Central memory CD8-positive, alpha-beta T cell (primary cell): ENCODE data around the gene TWSG1.

ENCODE experiments used
- ATAC-seq: fragments of 150-1000 bp; cut with Tn5 transposase; replicated peaks from 2 replicates; pipeline ENCODE4 v1.10.0; 2022; ENCODE audit warnings: mild to moderate bottlenecking, moderate FRiP score, moderate number of reproducible peaks; ENCODE audit not compliant: poor library complexity, severe bottlenecking; ENCODE audit errors: extremely low read depth
- DNase-seq, 2 donors: peaks; one replicate each; pipeline ENCODE4 v3.0.0; 2021; ENCODE audit warnings: low spot score in 2 of 2
- H3K27ac Mint-ChIP-seq: one replicate; pipeline ENCODE4 v1.8.0; 2022; ENCODE audit warnings: low read depth, mild to moderate bottlenecking, moderate library complexity, mixed read lengths
- H3K27me3 Mint-ChIP-seq: one replicate; pipeline ENCODE4 v1.8.0; 2022; ENCODE audit warnings: mixed read lengths
- H3K36me3 Mint-ChIP-seq: one replicate; pipeline ENCODE4 v1.8.0; 2022; ENCODE audit warnings: mild to moderate bottlenecking, moderate library complexity, mixed read lengths; ENCODE audit not compliant: insufficient read depth
- H3K4me1 Mint-ChIP-seq: one replicate; pipeline ENCODE4 v1.8.0; 2022; ENCODE audit warnings: mixed read lengths
- H3K4me3 Mint-ChIP-seq: one replicate; pipeline ENCODE4 v1.8.0; 2022; ENCODE audit warnings: mild to moderate bottlenecking, moderate library complexity, mixed read lengths
- H3K9me3 Mint-ChIP-seq: one replicate; pipeline ENCODE4 v1.8.0; 2022; ENCODE audit warnings: mixed read lengths

TWSG1 gene

DNA sequence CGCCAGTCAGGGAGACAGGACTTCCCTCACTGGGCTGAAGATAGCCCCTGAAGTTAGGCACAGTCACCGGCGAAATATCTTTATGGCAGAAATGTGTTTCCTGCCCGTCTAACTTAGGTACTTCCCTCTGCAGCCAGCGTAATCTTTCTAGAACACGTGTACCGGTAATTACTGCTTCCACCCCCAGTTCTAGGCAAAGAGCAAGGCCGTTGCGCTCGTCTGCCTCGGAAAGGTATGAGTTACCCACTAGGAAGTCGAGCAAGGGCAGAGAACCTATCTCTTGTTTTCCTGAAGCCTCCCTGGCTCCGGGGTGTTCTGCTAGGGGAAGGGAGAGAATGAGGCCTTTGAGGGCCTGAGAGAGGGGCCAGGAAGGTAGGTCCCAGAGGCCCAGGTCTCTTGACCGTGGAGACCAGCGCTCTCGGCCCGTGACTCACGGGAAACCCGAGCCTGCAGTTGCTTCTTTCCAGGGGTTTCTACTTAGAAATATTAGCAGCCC, 70.0 kb downstream of the TWSG1 start:
- Mint-ChIP-seq H3K4me1 (no peaks in the 10 kb centered on the region), H3K4me3 (no peak overlapping the region), H3K27me3 (no peaks in the 10 kb centered on the region), H3K36me3 (no peaks in the 10 kb centered on the region), H3K9me3 (no peaks in the 10 kb centered on the region), H3K27ac (no peak overlapping the region)
- ATAC-seq = no peak
- DNase-seq = no peak

DNA sequence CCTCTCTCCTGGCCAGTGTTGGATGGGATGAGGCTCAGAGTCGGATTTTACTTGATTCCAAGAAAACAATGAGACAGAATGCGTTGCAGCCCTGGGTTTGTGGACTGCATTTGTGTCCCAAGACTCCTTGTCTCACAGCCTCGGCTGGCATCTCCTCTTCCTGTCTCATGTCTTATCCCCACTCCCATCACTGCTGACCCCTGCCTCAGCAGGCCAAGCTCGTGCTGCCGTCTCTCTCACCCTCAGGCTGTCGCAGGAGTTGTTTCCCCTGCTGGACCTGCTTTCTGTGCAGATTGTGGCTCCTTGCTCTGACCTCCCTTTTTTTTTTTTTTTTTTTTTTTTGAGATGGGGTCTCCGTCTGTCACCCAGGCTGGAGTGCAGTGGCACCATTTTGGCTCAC, 70.6 kb downstream of the TWSG1 start:
- no peak for ATAC-seq
- Mint-ChIP-seq H3K27ac (no peak overlapping the region), H3K4me3 (no peak overlapping the region), H3K36me3 (no peaks in the 10 kb centered on the region), H3K27me3 (peaks cover 3% of the 10 kb centered on the region), H3K9me3 (no peaks in the 10 kb centered on the region), H3K4me1 (no peaks in the 10 kb centered on the region)
- DNase-seq = no peak

DNA sequence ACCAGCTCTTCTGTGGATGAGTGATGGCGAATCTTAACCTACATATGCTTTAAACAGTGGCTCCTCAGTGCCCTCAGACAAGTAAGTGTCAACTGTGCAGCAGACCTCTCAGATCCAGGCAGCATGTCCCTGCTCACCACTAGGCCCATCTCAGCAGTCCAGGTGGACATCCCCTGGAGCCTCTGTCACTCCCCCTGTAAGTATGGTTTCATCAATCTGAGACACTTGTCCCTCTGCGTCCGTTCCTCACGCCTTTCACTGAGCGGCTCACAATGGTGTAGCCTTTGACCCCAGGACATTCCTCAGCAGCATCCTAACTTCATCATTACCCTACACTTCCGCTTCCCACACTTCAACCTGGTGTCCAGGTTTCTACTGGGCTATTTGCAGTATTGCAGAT, 71.4 kb downstream of the TWSG1 start:
- Mint-ChIP-seq H3K4me3 (no peak overlapping the region), H3K27me3 (peaks cover 9% of the 10 kb centered on the region), H3K36me3 (no peaks in the 10 kb centered on the region), H3K27ac (no peak overlapping the region), H3K4me1 (no peaks in the 10 kb centered on the region), H3K9me3 (no peaks in the 10 kb centered on the region)
- ATAC-seq (no peak), DNase-seq (no peak)

DNA sequence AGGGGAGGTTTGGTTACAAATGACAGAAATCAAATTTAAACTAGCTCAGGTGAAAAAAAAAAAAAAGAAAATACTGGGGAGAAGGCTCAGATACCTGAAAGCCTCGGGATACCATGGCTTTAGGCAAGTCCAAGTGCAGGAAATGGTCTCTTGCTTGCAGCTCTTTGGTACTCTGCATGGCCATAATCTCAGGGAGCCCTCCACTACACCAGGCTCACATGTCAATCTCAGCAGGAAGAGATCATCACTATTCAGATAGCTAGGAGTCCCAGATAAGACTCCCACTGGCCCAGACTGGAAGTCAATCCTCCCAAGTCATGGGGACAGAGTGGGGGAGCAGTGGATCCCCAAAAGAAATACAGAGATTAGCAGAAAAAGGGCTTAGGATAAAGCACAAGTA, 75.9 kb downstream of the TWSG1 start:
- DNase-seq (no peak), ATAC-seq (no peak)
- Mint-ChIP-seq H3K27me3 (peaks cover 28% of the 10 kb centered on the region), H3K4me3 (no peak overlapping the region), H3K27ac (no peak overlapping the region), H3K36me3 (no peaks in the 10 kb centered on the region), H3K4me1 (no peaks in the 10 kb centered on the region), H3K9me3 (no peaks in the 10 kb centered on the region)

DNA sequence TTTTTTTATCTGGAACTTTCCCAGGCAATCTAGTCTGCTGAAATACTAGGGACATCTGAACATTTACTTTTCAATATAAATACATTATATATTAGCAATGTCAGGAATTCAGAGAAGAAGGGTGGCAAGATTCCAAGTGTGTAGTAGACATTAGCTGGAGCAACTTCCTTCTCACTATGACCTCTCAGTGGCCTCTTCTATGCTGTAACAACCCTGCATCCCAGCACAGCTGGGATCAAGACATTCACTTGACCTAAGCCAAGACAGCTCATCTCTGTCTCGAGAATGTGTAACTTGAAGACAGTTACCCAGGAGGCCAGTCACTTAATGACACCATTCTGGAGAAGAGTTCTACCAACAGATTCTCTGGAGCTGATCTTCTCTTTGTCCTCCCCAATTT, 79.0 kb downstream of the TWSG1 start:
- Mint-ChIP-seq H3K27me3 (peaks cover 31% of the 10 kb centered on the region), H3K4me3 (no peak overlapping the region), H3K27ac (no peak overlapping the region), H3K4me1 (no peaks in the 10 kb centered on the region), H3K9me3 (no peaks in the 10 kb centered on the region), H3K36me3 (no peaks in the 10 kb centered on the region)
- no peak for ATAC-seq
- DNase-seq = no peak

DNA sequence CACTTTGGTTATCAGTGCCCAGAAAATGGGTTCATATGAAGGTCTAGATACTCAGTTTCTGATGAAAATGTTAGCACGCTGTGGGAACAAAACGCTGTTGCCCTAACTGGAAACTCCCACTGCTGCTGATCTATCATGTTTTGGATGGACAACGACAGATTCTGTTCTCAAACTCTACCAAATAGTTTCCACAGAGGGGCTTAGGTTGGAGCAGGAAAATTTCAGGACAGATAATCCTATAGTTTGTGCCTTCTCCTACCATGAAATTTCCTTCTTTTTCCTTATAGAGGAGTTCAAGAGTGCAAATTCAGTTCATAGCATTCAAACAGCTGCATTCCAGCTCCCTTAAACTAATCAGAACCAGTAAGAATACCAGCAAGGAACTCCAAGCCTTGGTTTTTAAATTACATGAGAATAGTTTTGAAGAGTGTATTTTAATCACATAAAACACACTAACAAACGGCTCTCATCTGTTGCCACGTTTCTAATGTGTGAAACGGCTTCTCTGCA, 82.0 kb downstream of the TWSG1 start:
- DNase-seq (no peak), ATAC-seq (no peak)
- H3K27me3 Mint-ChIP-seq = peaks cover 22% of the 10 kb centered on the region
- H3K9me3 Mint-ChIP-seq = no peaks in the 10 kb centered on the region
- H3K4me1 Mint-ChIP-seq = no peaks in the 10 kb centered on the region
- H3K4me3 Mint-ChIP-seq = no peak overlapping the region
- no peaks in the 10 kb centered on the region for H3K36me3 Mint-ChIP-seq
- H3K27ac Mint-ChIP-seq = no peak overlapping the region

DNA sequence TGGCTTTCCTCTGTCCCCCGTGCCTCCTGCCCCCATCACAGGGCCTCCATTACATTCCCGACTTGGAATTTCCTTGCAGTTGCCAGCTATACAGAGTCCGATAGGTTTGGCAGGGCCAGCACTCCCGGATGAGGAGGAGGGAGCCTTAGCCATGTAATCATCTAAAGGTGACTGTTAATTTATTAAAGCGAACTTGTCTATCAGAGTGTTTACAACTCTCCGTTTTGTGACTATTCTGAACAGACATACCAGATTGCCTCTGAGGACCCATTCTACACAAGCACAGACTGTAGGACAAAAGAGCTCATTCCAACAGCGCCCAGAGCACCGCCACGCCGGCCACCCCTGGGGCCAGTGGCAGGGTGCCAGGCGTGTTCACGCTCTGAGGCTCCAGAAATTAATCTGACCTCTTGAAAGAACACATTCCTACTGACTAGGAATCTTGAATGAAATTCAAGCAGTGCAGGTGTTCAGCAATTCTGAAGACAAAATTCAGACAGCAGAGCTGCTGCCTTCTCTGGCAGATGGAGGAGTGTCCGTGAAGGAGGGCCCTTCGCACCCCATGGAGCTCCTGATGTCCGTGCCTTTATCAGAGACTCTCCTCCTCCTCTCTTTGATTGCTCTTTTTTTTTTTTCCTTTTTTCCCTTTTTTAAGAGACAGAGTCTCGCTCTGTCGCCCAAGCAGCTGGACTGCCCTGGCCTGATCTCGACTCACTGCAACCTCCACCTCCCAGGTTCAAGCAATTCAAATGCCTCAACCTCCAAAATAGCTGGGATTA, 82.7 kb downstream of the TWSG1 start:
- H3K27ac Mint-ChIP-seq = no peak overlapping the region
- no peaks in the 10 kb centered on the region for H3K9me3 Mint-ChIP-seq
- H3K27me3 Mint-ChIP-seq = peaks cover 17% of the 10 kb centered on the region
- no peaks in the 10 kb centered on the region for H3K36me3 Mint-ChIP-seq
- ATAC-seq (no peak), DNase-seq (no peak)
- no peaks in the 10 kb centered on the region for H3K4me1 Mint-ChIP-seq
- H3K4me3 Mint-ChIP-seq = no peak overlapping the region

DNA sequence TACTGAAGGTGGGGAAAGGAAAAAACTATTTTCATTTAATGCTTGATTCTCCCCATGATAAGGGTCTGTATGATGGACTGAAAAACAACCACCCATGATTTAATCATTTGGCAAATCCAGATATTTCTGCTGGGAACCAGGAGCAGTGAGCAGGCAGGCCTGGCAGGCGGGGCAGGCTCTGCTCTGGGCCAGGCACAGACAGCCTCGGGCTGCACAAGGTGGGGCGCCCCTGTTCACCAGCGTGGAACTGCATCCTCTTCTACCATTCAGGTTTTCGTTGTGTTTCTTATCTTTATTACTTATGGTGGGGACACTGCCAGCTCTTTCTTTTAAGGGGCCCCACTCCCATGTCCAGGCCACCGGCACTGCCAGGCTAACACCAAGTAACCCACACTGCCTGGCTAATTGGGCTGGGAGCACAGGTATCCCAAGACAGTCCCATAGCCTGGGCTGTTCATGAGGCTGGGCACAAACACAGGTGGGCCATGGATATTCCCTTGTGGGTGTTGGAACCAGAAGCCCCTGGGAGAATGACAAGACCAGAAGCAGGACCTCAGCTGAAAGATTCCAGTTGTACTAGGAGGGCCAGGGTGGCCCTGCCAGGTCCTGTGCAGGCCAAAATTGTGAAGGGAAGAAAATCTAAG, 83.6 kb downstream of the TWSG1 start:
- H3K4me1 Mint-ChIP-seq = no peaks in the 10 kb centered on the region
- H3K4me3 Mint-ChIP-seq = no peak overlapping the region
- DNase-seq (no peak), ATAC-seq (no peak)
- no peak overlapping the region for H3K27ac Mint-ChIP-seq
- no peaks in the 10 kb centered on the region for H3K36me3 Mint-ChIP-seq
- H3K9me3 Mint-ChIP-seq = no peaks in the 10 kb centered on the region
- peaks cover 10% of the 10 kb centered on the region for H3K27me3 Mint-ChIP-seq

DNA sequence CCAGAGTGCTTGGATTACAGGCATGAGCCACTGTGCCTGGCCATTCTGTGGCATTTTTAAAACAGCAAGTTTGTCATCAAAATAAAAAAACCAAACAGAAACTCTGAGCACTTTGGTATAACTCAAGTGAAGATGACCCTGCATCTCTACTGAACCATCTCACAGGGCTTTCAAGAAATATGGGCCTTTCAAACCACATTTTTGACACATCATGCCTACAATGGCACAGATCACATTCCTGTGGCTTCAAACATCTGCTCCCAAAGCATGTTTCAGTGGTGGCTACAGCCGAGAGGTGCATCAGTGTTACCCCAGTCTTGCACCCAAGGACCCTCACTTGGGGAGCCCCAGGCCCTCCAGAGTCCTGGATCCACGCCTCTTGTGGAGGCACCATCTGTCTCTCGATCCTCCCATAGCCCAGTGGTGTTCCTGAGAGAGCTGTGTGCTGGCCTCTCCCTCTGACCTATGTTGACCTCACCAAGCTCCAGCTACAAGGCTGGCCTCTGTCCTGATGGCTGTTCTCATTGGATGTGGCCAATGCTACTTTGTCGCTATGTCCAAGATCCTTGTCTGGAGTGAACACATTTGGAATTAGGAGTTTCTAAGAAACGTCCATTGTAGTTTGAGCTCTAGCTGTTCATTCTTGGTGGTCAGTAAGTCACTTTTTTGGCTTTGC, 85.5 kb downstream of the TWSG1 start:
- H3K4me1 Mint-ChIP-seq = no peaks in the 10 kb centered on the region
- ATAC-seq = no peak
- no peaks in the 10 kb centered on the region for H3K36me3 Mint-ChIP-seq
- H3K27me3 Mint-ChIP-seq = peaks cover 7% of the 10 kb centered on the region
- H3K4me3 Mint-ChIP-seq = no peak overlapping the region
- no peak overlapping the region for H3K27ac Mint-ChIP-seq
- DNase-seq = no peak
- no peaks in the 10 kb centered on the region for H3K9me3 Mint-ChIP-seq

DNA sequence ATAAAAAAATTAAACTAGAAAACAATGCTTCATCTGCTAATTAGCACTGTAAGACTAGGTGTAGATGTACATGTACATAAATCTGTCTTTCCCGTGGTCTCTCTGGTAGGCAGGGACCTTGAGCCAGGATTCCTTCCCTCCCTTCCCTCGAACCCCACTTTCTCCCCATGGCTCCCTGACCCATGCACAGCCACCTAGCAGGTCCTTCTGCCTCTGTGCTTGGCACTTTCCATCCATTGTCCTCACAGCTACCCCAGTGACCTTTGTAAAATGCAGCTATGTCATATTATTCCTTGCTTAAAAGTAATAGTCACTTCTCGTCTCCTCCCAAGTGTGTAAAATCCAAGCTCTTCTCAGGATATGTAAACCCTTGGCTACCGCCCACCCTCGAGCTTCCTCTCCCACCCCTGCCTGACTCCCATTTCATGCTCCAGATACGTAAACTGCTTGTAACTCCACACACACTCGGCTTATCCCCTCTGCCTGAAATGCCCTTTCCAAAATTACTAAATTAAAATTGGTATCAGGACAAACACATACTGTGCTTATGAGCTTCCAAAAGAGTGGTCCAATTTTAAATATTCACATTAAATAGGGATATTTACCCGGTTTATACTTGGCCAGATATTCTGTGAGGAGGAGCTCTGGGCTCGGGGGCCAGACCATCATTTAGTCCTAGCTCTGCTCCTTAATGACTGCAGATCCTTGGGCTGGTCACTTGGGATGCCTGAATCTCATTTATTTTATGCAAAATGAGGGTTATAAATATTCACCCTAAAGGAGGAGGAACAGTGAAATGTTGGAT, 86.7 kb downstream of the TWSG1 start:
- Mint-ChIP-seq H3K27me3 (no peaks in the 10 kb centered on the region), H3K36me3 (no peaks in the 10 kb centered on the region), H3K9me3 (no peaks in the 10 kb centered on the region), H3K27ac (no peak overlapping the region), H3K4me1 (no peaks in the 10 kb centered on the region), H3K4me3 (no peak overlapping the region)
- ATAC-seq (no peak), DNase-seq (no peak)

DNA sequence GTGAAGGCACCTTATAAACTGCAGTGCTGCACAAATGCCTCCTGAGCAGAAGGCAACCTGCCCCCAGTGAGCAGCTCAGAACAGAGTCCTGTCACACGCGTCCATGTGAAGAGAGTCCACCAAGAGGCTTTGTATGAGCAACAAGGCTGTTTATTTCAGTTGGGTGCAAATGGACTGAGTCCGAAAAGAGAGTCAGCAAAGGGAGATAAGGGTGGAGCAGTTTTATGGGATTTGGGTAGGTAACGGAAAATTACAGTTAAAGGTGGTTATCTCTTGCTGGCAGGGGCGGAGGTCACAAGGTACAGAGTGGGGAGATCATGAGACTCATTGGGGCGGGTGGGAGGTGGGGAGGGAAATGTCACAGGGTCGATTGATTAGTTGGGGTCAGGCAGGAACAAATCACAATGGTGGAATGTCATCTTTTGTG, 87.3 kb downstream of the TWSG1 start:
- no peaks in the 10 kb centered on the region for H3K9me3 Mint-ChIP-seq
- H3K4me3 Mint-ChIP-seq = no peak overlapping the region
- no peak for ATAC-seq
- no peaks in the 10 kb centered on the region for H3K4me1 Mint-ChIP-seq
- H3K27me3 Mint-ChIP-seq = no peaks in the 10 kb centered on the region
- no peak overlapping the region for H3K27ac Mint-ChIP-seq
- H3K36me3 Mint-ChIP-seq = no peaks in the 10 kb centered on the region
- DNase-seq = no peak

DNA sequence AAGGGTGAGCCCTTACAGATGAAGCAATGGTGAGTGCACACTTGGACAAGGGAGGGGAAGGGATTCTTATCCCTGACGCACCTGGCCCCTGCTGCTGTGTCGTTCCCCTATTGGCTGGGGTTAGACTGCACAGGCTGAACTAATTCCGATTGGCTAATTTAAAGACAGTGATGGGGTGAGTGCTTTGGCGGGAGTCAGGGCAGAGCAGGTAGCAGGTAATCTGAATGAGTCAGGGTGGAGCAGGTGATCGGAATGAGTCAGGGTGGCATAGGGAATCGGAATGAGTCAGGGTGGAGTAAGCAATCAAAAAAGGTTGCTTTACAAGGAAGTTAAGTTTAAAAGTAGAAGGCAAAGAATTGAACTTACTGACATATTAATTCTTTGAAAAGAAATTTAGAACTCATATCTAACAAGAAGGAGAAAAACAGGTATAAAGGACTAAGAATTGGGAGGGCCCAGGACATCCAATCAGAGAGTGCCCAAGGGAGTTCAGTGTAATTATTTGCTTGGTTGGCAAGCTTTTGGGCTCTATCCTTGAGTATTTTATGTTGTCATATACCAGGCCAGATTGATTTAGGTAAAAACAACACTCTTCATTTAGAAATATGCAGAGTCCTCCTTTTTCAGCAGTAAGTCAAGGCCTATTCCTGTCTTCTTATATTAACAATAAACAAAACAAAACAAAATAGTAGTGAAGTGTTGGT, 88.4 kb downstream of the TWSG1 start:
- Mint-ChIP-seq H3K4me1 (no peaks in the 10 kb centered on the region), H3K36me3 (no peaks in the 10 kb centered on the region), H3K27me3 (no peaks in the 10 kb centered on the region), H3K4me3 (no peak overlapping the region), H3K9me3 (no peaks in the 10 kb centered on the region), H3K27ac (no peak overlapping the region)
- no peak for ATAC-seq
- DNase-seq = no peak
